Mesendoderm (in vitro differentiated cells): Measurements from ENCODE around the gene PIEZO2.

Source experiments
- DNase-seq: peaks from one replicate; pipeline ENCODE4 v3.0.0; 2013
- H2AK5ac ChIP-seq: 2 replicates; pipeline ENCODE4 v1.6.1; 2013; ENCODE audit warnings: low read length, inconsistent platforms
- H2BK120ac ChIP-seq: 2 replicates; pipeline ENCODE4 v1.6.1; 2013; ENCODE audit warnings: low read depth, mild to moderate bottlenecking, low read length, moderate library complexity, mixed read lengths
- H2BK15ac ChIP-seq: replicated peaks from 2 replicates; pipeline ENCODE4 v1.6.1; 2013; ENCODE audit warnings: low read depth, mild to moderate bottlenecking, moderate library complexity
- H2BK5ac ChIP-seq: 2 replicates; pipeline ENCODE4 v1.6.1; 2013; ENCODE audit warnings: low read length, inconsistent platforms
- H3K18ac ChIP-seq: 2 replicates; pipeline ENCODE4 v1.6.1; 2013; ENCODE audit warnings: mild to moderate bottlenecking, low read length, mixed read lengths
- H3K23ac ChIP-seq: one replicate; pipeline ENCODE4 v1.6.1; 2013; ENCODE audit warnings: low read length
- H3K27ac ChIP-seq: 2 replicates; pipeline ENCODE4 v1.5.1; 2013; ENCODE audit warnings: low read depth, mild to moderate bottlenecking, inconsistent platforms, low read length, moderate library complexity
- H3K27me3 ChIP-seq: 2 replicates; pipeline ENCODE4 v1.6.1; 2013; ENCODE audit warnings: low read length, control low read depth, mild to moderate bottlenecking, inconsistent platforms; ENCODE audit not compliant: insufficient read depth, poor library complexity
- H3K36me3 ChIP-seq: 2 replicates; pipeline ENCODE4 v1.6.1; 2013; ENCODE audit warnings: low read length, inconsistent platforms; ENCODE audit not compliant: control insufficient read depth, insufficient read depth
- H3K4ac ChIP-seq: one replicate; pipeline ENCODE4 v1.6.1; 2013; ENCODE audit warnings: low read depth, mild to moderate bottlenecking, low read length, moderate library complexity
- H3K4me1 ChIP-seq: 2 replicates; pipeline ENCODE4 v1.6.1; 2013; ENCODE audit warnings: low read depth, low read length, inconsistent platforms; ENCODE audit not compliant: control insufficient read depth
- H3K4me2 ChIP-seq: 2 replicates; pipeline ENCODE4 v1.6.1; 2013; ENCODE audit warnings: low read length
- H3K4me3 ChIP-seq: 2 replicates; pipeline ENCODE4 v1.5.1; 2013; ENCODE audit warnings: mild to moderate bottlenecking, low read length
- H3K56ac ChIP-seq: one replicate; pipeline ENCODE4 v1.6.1; 2013; ENCODE audit warnings: low read length
- H3K79me1 ChIP-seq: 2 replicates; pipeline ENCODE4 v1.6.1; 2013; ENCODE audit warnings: low read length, inconsistent platforms
- H3K79me2 ChIP-seq: 2 replicates; pipeline ENCODE4 v1.6.1; 2013; ENCODE audit warnings: mild to moderate bottlenecking, low read length; ENCODE audit not compliant: control insufficient read depth, insufficient read depth
- H3K9ac ChIP-seq: 2 replicates; pipeline ENCODE4 v1.6.1; 2013; ENCODE audit warnings: low read length, inconsistent platforms
- H4K5ac ChIP-seq: one replicate; pipeline ENCODE4 v1.6.1; 2013; ENCODE audit warnings: low read length
- H4K8ac ChIP-seq: one replicate; pipeline ENCODE4 v1.6.1; 2013; ENCODE audit warnings: low read depth, mild to moderate bottlenecking, control low read depth, low read length, moderate library complexity
- WGBS: extraction: QIAGEN DNeasy Blood & Tissue Kit; methylation state at CpG from one replicate; pipeline ENCODE4 v1.1.7; 2013; ENCODE audit warnings: low lambda C conversion rate, missing lambda C conversion rate; ENCODE audit not compliant: insufficient coverage; ENCODE audit errors: extremely low coverage; 5-methylcytosine and 5-hydroxymethylcytosine counted together

PIEZO2 gene

DNA sequence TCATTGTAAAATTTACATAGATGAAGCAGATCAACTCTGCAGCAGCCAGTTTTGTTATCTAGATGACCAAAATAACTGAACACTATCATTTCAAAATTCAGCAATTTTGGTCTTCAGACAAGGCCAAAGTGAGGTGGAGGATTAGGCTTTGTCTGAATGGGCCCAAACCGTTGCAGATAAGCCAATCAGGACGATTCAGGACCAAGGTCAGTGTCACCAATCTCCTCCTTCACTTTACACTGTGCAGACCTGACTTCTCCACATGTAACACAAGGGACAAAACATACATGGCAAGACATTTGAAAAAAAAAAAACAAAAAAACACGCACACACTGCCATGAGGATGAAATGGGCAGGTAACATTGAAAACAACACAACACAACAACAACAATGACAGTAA, 412.4 kb downstream of the PIEZO2 start:
- Histone ChIP-seq H2BK15ac (no peak overlapping the region), H3K18ac (no peak overlapping the region), H3K27me3 (no peaks in the 10 kb centered on the region), H3K27ac (no peak overlapping the region), H2BK120ac (no peak overlapping the region), H2AK5ac (no peak overlapping the region), H2BK5ac (no peak overlapping the region), H3K23ac (no peak overlapping the region), H3K4me3 (no peak overlapping the region), H3K79me1 (no peaks in the 10 kb centered on the region), H3K36me3 (no peaks in the 10 kb centered on the region), H3K4me2 (no peak overlapping the region), H3K4ac (no peak overlapping the region), H3K56ac (no peak overlapping the region), H4K8ac (no peak overlapping the region), H4K5ac (no peak overlapping the region), H3K4me1 (no peaks in the 10 kb centered on the region), H3K79me2 (no peaks in the 10 kb centered on the region), H3K9ac (no peak overlapping the region)
- DNase-seq = peak; percentile 15
- WGBS = no CpG with 5 or more reads among the region's 3 CpGs

DNA sequence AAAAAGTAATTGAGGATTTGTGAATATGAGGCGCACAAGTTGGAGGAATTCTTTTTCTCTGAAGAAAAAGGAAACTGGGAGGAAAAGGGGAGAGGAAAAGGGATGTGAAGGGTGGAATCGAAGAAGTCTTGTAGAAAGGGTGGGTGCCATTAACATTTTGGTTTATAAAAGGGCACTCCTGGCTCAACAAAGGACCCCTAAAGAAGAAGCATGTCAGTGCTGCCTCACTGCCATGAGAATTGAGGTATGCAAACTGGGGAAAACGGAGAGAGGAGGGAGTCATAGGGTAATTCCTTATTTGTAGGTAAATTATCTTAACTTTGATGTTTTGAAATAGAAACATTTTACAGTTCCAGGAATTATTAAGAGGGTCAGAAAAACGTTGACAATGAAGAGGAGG, 416.4 kb downstream of the PIEZO2 start:
- Histone ChIP-seq H3K27ac (no peak overlapping the region), H3K23ac (no peak overlapping the region), H3K4ac (no peak overlapping the region), H2BK15ac (no peak overlapping the region), H3K79me2 (no peaks in the 10 kb centered on the region), H3K4me3 (no peak overlapping the region), H4K5ac (no peak overlapping the region), H3K9ac (no peak overlapping the region), H4K8ac (no peak overlapping the region), H3K79me1 (no peaks in the 10 kb centered on the region), H3K18ac (no peak overlapping the region), H3K56ac (no peak overlapping the region), H3K4me2 (no peak overlapping the region), H3K36me3 (no peaks in the 10 kb centered on the region), H2BK5ac (no peak overlapping the region), H3K27me3 (no peaks in the 10 kb centered on the region), H2AK5ac (no peak overlapping the region), H3K4me1 (no peaks in the 10 kb centered on the region), H2BK120ac (no peak overlapping the region)
- DNase-seq = no peak
- no CpG with 5 or more reads among the region's 4 CpGs for WGBS

DNA sequence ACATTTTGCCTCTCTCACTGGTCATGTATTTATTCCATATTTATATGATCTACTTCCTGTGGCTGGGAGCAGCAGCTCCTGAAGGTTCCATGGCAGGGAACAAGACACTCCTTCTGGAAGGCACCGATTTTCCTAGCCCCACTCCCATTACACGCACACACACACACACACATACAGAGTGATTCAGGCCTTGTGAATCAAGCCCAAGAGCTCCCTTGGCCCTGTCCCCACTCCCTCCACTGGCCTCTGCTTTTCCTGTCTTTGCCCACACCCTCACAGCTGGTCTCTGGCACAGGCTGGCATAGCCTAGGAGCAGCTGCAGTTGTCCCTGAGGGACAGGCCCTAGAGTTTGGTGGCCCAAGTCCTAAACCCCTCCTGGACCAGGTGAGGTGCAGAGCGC, 421.9 kb downstream of the PIEZO2 start:
- no peak overlapping the region for H2BK5ac ChIP-seq
- H3K18ac ChIP-seq = no peak overlapping the region
- no peaks in the 10 kb centered on the region for H3K4me1 ChIP-seq
- H3K56ac ChIP-seq = no peak overlapping the region
- no peak overlapping the region for H2BK15ac ChIP-seq
- no peak overlapping the region for H3K9ac ChIP-seq
- no peaks in the 10 kb centered on the region for H3K27me3 ChIP-seq
- no peak for DNase-seq
- H3K36me3 ChIP-seq = no peaks in the 10 kb centered on the region
- no peak overlapping the region for H3K4ac ChIP-seq
- no peak overlapping the region for H3K23ac ChIP-seq
- H3K4me3 ChIP-seq = no peak overlapping the region
- H2BK120ac ChIP-seq = no peak overlapping the region
- WGBS = no CpG with 5 or more reads among the region's 3 CpGs
- H3K79me2 ChIP-seq = no peaks in the 10 kb centered on the region
- no peak overlapping the region for H3K27ac ChIP-seq
- no peak overlapping the region for H4K5ac ChIP-seq
- H2AK5ac ChIP-seq = no peak overlapping the region
- no peaks in the 10 kb centered on the region for H3K79me1 ChIP-seq
- no peak overlapping the region for H3K4me2 ChIP-seq
- no peak overlapping the region for H4K8ac ChIP-seq

DNA sequence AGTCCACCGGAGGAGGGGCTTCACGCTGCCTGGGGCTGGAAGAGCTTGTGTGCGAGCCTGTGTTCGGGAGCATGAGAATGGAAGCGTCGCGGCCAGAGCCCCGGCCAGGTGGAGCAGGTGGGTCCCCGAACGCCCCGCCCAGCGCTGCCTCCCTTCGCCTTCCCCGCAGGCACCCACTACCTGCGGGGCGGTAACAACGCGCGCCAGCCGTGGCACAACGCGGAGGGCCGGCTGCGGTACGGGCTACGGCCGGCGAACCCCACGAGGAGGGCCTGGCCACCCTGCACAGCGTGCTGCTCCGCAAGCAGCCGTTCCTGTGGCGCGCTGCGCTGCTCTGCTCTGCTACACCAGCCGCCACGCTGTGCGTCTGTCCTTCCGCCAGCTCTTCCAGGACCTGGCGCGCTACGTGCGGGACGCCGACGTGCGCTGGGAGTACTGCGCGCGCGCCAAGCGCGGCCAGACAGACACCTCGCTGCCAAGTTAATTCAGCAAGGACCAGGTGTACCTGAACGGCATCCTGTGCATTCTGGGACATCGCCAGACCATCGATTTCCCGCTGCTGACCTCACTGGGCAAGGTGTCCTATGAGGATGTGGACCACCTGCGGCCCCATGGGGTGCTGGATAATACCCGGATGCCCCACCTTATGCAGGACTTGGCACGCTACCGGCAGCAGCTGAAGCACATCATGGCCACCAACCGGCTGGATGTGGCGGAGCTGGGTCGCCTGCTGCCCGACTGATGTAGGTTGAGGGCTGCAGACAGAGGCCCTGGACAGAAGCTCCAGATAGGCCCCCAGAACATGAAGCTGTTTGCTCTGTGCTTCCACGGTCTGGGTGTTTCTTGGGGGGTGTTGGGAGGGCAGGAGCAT, 422.9 kb downstream of the PIEZO2 start:
- no peaks in the 10 kb centered on the region for H3K79me1 ChIP-seq
- H2BK15ac ChIP-seq = no peak overlapping the region
- H4K8ac ChIP-seq = no peak overlapping the region
- H4K5ac ChIP-seq = no peak overlapping the region
- H2AK5ac ChIP-seq = no peak overlapping the region
- no CpG with 5 or more reads among the region's 67 CpGs for WGBS
- no peaks in the 10 kb centered on the region for H3K36me3 ChIP-seq
- no peak overlapping the region for H2BK120ac ChIP-seq
- H3K27me3 ChIP-seq = no peaks in the 10 kb centered on the region
- no peaks in the 10 kb centered on the region for H3K4me1 ChIP-seq
- DNase-seq = no peak
- no peak overlapping the region for H3K23ac ChIP-seq
- H3K79me2 ChIP-seq = no peaks in the 10 kb centered on the region
- no peak overlapping the region for H2BK5ac ChIP-seq
- no peak overlapping the region for H3K4me3 ChIP-seq
- no peak overlapping the region for H3K18ac ChIP-seq
- H3K9ac ChIP-seq = no peak overlapping the region
- no peak overlapping the region for H3K4me2 ChIP-seq
- no peak overlapping the region for H3K27ac ChIP-seq
- no peak overlapping the region for H3K4ac ChIP-seq
- no peak overlapping the region for H3K56ac ChIP-seq

DNA sequence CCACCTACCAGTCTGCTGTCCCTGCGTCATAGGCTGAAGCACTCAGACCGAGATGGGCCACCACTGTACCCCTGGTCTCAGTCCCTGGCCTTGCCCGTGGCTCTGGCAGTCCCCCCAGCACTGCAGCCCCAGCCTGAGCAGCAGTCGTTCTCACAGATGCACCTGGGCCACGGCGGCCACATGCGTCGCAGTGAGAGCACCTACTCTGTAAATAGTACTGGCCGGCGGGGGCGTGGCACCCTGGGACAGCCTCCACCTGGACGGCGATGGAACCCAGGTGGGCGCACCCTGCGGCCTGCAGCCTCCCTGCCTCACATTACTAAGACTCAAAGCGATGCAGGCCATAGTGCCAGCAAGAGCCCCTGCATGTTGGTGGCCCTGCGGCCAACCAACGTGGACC, 424.7 kb downstream of the PIEZO2 start:
- Histone ChIP-seq H4K5ac (no peak overlapping the region), H3K4ac (no peak overlapping the region), H3K79me2 (no peaks in the 10 kb centered on the region), H3K79me1 (no peaks in the 10 kb centered on the region), H2BK15ac (no peak overlapping the region), H3K27me3 (no peaks in the 10 kb centered on the region), H3K36me3 (no peaks in the 10 kb centered on the region), H2BK120ac (no peak overlapping the region), H2BK5ac (no peak overlapping the region), H3K56ac (no peak overlapping the region), H3K18ac (no peak overlapping the region), H2AK5ac (no peak overlapping the region), H3K27ac (no peak overlapping the region), H3K23ac (no peak overlapping the region), H3K4me2 (no peak overlapping the region), H3K4me1 (no peaks in the 10 kb centered on the region), H4K8ac (no peak overlapping the region), H3K9ac (no peak overlapping the region), H3K4me3 (no peak overlapping the region)
- no CpG with 5 or more reads among the region's 18 CpGs for WGBS
- DNase-seq = no peak

DNA sequence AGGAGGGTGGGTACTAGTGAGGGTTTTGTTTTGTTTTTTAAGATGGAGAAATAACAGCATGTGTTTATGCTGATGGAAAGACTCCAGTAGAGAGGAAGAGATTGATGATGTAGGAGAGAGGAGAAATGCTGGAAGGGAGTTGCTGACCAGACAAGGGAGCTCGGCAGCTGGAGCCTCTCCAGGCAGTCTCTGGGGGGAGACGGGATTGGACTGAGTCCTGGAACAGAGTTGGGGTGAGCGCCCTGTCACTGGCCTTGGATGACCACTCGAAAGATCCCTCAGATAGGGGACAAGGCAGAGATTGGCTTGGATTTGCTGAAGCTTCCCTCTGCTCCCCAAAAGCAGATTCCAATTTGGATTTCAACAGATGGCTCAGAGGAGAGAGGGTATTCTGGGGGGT, 425.9 kb downstream of the PIEZO2 start:
- Histone ChIP-seq H3K79me2 (no peaks in the 10 kb centered on the region), H4K8ac (no peak overlapping the region), H3K4me3 (no peak overlapping the region), H4K5ac (no peak overlapping the region), H3K56ac (no peak overlapping the region), H3K27me3 (no peaks in the 10 kb centered on the region), H3K27ac (no peak overlapping the region), H3K18ac (no peak overlapping the region), H3K4me2 (no peak overlapping the region), H3K4me1 (no peaks in the 10 kb centered on the region), H2BK15ac (no peak overlapping the region), H3K23ac (no peak overlapping the region), H3K36me3 (no peaks in the 10 kb centered on the region), H3K9ac (no peak overlapping the region), H2BK5ac (no peak overlapping the region), H2BK120ac (no peak overlapping the region), H3K4ac (no peak overlapping the region), H2AK5ac (no peak overlapping the region), H3K79me1 (no peaks in the 10 kb centered on the region)
- no CpG with 5 or more reads among the region's 4 CpGs for WGBS
- no peak for DNase-seq
